Kidney glomerular epithelial cell (primary cell): Measurements from ENCODE around the gene KDSR.
A peak's percentile ranks its signal among the peaks of the same experiment; 100 is the strongest.

Experiments used
- DNase-seq: peaks from one replicate; lab custom pipeline; 2025; lab: John Stamatoyannopoulos, UW

KDSR gene

GRCh38 chr18:63367053-63367953 is at the start of gene KDSR:
Gene KDSR (minus strand): TSS chr18:63367206. CDS start chr18:63367118, 88 bp downstream.
- peak; percentile 96 for DNase-seq

- DNase-seq = no peak
Measured at GRCh38 chr18:63412953-63413352, 45.9 kb upstream of the KDSR start.

- peak; percentile 1 for DNase-seq
Measured at GRCh38 chr18:63410792-63411191, 43.8 kb upstream of the KDSR start.

- DNase-seq = no peak
Measured at GRCh38 chr18:63409301-63409700, 42.3 kb upstream of the KDSR start.

- no peak for DNase-seq
Measured at GRCh38 chr18:63407734-63408133, 40.7 kb upstream of the KDSR start.

GRCh38 chr18:63405986-63406385 is 39.0 kb upstream of the KDSR start:
- no peak for DNase-seq

GRCh38 chr18:63402246-63403162 is 35.5 kb upstream of the KDSR start:
- no peak for DNase-seq

- no peak for DNase-seq
Measured at GRCh38 chr18:63399300-63399699, 32.3 kb upstream of the KDSR start.

GRCh38 chr18:63397349-63397748 is 30.3 kb upstream of the KDSR start:
- no peak for DNase-seq

- DNase-seq = no peak
Measured at GRCh38 chr18:63395503-63395902, 28.5 kb upstream of the KDSR start.

- no peak for DNase-seq
Measured at GRCh38 chr18:63394954-63395353, 27.9 kb upstream of the KDSR start.

- DNase-seq = no peak
Measured at GRCh38 chr18:63387861-63388260, 20.9 kb upstream of the KDSR start.

- DNase-seq = no peak
Measured at GRCh38 chr18:63382843-63383242, 15.8 kb upstream of the KDSR start.

- DNase-seq = no peak
Measured at GRCh38 chr18:63379639-63379962, 12.6 kb upstream of the KDSR start.

- DNase-seq = no peak
Measured at GRCh38 chr18:63378919-63379638, 12.1 kb upstream of the KDSR start.

GRCh38 chr18:63377275-63377980 is 10.4 kb upstream of the KDSR start:
- no peak for DNase-seq

- DNase-seq = no peak
Measured at GRCh38 chr18:63376538-63376937, 9.5 kb upstream of the KDSR start.

- no peak for DNase-seq
Measured at GRCh38 chr18:63374540-63374939, 7.5 kb upstream of the KDSR start.

GRCh38 chr18:63373161-63373560 is 6.2 kb upstream of the KDSR start:
- DNase-seq = no peak

GRCh38 chr18:63368611-63369010 is 1.6 kb upstream of the KDSR start:
- DNase-seq = no peak

- DNase-seq = peak; percentile 46
Measured at GRCh38 chr18:63366213-63367052, 573 bp downstream of the KDSR start.
